Subcutaneous abdominal adipose tissue (tissue), 5 donors: ENCODE measurements around the gene DELE1.

Experiments used
- H3K27ac ChIP-seq: one replicate; pipeline ENCODE4 v1.7.0; 2013; ENCODE audit warnings: low read depth, mild to moderate bottlenecking, inconsistent platforms, low read length, moderate library complexity
- H3K27me3 ChIP-seq, 5 donors: one replicate each; pipeline ENCODE4 v1.7.0; 2013; ENCODE audit warnings: low read length in 5 of 5, inconsistent platforms in 1 of 5; ENCODE audit not compliant: control insufficient read depth in 5 of 5, insufficient read depth in 4 of 5
- H3K36me3 ChIP-seq, 5 donors: one replicate each; pipeline ENCODE4 v1.7.0; 2013; ENCODE audit warnings: low read length in 5 of 5; ENCODE audit not compliant: control insufficient read depth in 5 of 5, insufficient read depth in 5 of 5
- H3K4me1 ChIP-seq, 5 donors: one replicate each; pipeline ENCODE4 v1.7.0; 2013; ENCODE audit warnings: low read length in 5 of 5, mild to moderate bottlenecking in 3 of 5, moderate library complexity in 1 of 5; ENCODE audit not compliant: control insufficient read depth in 5 of 5, insufficient read depth in 5 of 5
- H3K4me3 ChIP-seq, 5 donors: one replicate each; pipeline ENCODE4 v1.7.0; 2013; ENCODE audit warnings: low read length in 5 of 5, low read depth in 1 of 5
- H3K9ac ChIP-seq, 5 donors: one replicate each; pipeline ENCODE4 v1.7.0; 2013; ENCODE audit warnings: low read length in 5 of 5, mild to moderate bottlenecking in 4 of 5, moderate library complexity in 3 of 5
- H3K9me3 ChIP-seq, 5 donors: one replicate each; pipeline ENCODE4 v1.7.0; 2013; ENCODE audit warnings: low read length in 5 of 5; ENCODE audit not compliant: control insufficient read depth in 5 of 5
- donor health status: healthy.
- donor health status: healthy.
- donor health status: healthy.
- donor health status: healthy.
- donor health status: healthy.

The DELE1 gene

GRCh38 chr5:141878186-141878710, 45.4 kb upstream of the DELE1 start, which contains the start of gene PCDH1:
Gene PCDH1, minus strand, starts transcription at chr5:141878410. Its CDS starts 148 bp downstream, at chr5:141878262.
- H3K9ac ChIP-seq, result peak within 1 kb of the TSS in 4 of 5 donors; percentile 42 to 77 (median 67)
- no peaks in the 10 kb centered on the region for H3K36me3 ChIP-seq
- peak within 1 kb of the TSS; percentile 65 to 86 (median 74) for H3K4me3 ChIP-seq
- peaks cover 7 to 74% (median 33%) of the 10 kb centered on the region in 5 donors for H3K4me1 ChIP-seq
- H3K27ac ChIP-seq, result peak within 1 kb of the TSS; percentile 76
- H3K27me3 ChIP-seq, result peaks cover 25 to 67% (median 56%) of the 10 kb centered on the region in 5 donors
- no peaks in the 10 kb centered on the region for H3K9me3 ChIP-seq

GRCh38 chr5:141878711-141879425, 44.8 kb upstream of the DELE1 start:
- Histone ChIP-seq H3K4me1 (peaks cover 7 to 72% (median 33%) of the 10 kb centered on the region in 5 donors), H3K27me3 (peaks cover 31 to 71% (median 61%) of the 10 kb centered on the region in 5 donors), H3K9ac (peak overlapping the region in 3 of 5 donors; percentile 23 to 72 (median 60)), H3K4me3 (peak overlapping the region; percentile 52 to 76 (median 71)), H3K27ac (peak overlapping the region; percentile 76), H3K9me3 (no peaks in the 10 kb centered on the region), H3K36me3 (no peaks in the 10 kb centered on the region)

DNA sequence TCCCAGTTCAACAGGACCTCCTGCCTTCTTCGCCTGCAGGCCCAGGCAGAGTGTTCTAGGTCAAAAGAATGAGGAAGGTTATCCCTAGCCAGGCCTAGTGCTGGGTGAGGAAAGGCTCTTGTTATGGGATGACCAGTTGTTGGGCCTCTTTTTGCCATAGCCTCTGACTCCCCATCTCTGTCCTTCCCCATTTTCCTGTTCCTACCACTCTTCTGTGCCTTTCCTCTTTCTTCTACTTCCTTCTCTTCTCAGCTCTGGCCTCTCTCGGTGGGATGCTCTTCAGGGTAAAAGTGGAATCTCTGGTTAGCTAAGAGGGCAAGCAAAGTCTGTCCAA, 44.3 kb upstream of the DELE1 start:
- Histone ChIP-seq H3K27me3 (peaks cover 33 to 69% (median 56%) of the 10 kb centered on the region in 5 donors), H3K4me3 (peak overlapping the region in 2 of 5 donors; percentile 70 to 76), H3K27ac (peak overlapping the region; percentile 76), H3K4me1 (peaks cover 6 to 66% (median 33%) of the 10 kb centered on the region in 5 donors), H3K9me3 (no peaks in the 10 kb centered on the region), H3K36me3 (no peaks in the 10 kb centered on the region), H3K9ac (no peak overlapping the region)

DNA sequence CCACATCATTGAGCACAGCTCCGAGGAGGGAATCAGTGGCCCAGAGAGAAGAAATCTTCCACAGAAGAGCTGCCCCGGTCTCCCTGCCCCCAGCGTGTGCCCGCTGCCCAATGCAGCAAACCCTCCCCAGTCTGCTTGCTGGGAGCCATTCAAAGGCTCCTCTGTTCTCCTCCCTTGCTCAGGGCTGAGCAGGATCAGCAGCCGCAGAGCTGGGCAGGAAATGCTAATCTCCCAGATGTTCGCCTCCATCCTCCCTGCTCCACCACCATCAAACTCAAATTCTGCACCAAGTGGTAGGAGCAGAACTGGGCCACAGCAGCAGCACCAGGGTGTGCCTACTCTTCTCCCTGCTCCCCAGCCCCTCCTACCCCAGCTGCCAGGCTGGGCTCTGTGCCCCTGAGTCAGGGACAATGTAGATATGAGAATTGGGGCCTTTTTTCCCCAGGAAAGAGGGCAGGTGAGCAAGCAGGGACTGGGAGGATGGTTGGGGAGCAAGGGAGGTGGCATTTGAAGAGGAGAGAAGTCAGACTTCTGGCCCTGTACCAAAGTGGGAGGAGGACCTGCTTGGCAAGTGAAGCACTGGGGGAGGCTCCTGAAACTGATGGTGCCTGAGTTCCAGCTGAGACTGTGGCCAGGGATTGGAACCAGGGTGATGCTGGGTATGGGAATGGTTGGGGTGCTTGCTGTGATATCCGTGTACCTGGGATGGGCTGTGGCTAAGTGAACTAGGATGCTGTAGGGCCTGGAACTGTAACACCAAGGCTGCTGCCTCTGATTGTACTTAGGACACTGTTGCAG, 43.5 kb upstream of the DELE1 start:
- no peaks in the 10 kb centered on the region for H3K36me3 ChIP-seq
- H3K9me3 ChIP-seq, result no peaks in the 10 kb centered on the region
- no peak overlapping the region for H3K9ac ChIP-seq
- H3K27ac ChIP-seq, result no peak overlapping the region
- peaks cover 5 to 59% (median 33%) of the 10 kb centered on the region in 5 donors for H3K4me1 ChIP-seq
- no peak overlapping the region for H3K4me3 ChIP-seq
- peaks cover 38 to 65% (median 56%) of the 10 kb centered on the region in 5 donors for H3K27me3 ChIP-seq

GRCh38 chr5:141880961-141881801, 42.5 kb upstream of the DELE1 start:
- no peaks in the 10 kb centered on the region for H3K9me3 ChIP-seq
- H3K36me3 ChIP-seq, result no peaks in the 10 kb centered on the region
- H3K4me3 ChIP-seq, result no peak overlapping the region
- peaks cover 35 to 56% (median 50%) of the 10 kb centered on the region in 5 donors for H3K27me3 ChIP-seq
- H3K4me1 ChIP-seq, result peaks cover 5 to 56% (median 27%) of the 10 kb centered on the region in 5 donors
- H3K27ac ChIP-seq, result no peak overlapping the region
- H3K9ac ChIP-seq, result no peak overlapping the region

DNA sequence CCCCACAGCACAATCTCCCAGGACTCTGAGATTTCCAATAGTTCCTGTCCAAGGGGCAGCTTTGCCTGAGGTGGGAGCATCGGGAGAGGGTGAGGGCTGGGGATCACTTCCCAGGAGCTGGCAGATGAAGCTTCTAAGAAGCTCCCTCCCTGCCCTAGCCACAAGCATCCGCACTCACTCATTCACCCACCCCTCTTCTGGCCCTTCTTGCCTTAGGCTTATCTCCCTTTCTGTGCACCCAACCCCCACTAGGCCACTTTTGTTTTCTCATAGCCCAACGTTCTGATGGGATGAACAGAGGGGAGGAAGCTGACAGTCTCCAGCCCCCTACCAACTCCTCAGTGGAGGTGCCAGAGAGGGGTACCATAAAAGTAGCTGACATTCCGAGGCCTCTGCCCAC, 41.8 kb upstream of the DELE1 start:
- Histone ChIP-seq H3K4me3 (no peak overlapping the region), H3K9ac (no peak overlapping the region), H3K9me3 (no peaks in the 10 kb centered on the region), H3K27ac (no peak overlapping the region), H3K27me3 (peaks cover 28 to 49% (median 46%) of the 10 kb centered on the region in 5 donors), H3K4me1 (peaks cover 5 to 52% (median 22%) of the 10 kb centered on the region in 5 donors), H3K36me3 (no peaks in the 10 kb centered on the region)

DNA sequence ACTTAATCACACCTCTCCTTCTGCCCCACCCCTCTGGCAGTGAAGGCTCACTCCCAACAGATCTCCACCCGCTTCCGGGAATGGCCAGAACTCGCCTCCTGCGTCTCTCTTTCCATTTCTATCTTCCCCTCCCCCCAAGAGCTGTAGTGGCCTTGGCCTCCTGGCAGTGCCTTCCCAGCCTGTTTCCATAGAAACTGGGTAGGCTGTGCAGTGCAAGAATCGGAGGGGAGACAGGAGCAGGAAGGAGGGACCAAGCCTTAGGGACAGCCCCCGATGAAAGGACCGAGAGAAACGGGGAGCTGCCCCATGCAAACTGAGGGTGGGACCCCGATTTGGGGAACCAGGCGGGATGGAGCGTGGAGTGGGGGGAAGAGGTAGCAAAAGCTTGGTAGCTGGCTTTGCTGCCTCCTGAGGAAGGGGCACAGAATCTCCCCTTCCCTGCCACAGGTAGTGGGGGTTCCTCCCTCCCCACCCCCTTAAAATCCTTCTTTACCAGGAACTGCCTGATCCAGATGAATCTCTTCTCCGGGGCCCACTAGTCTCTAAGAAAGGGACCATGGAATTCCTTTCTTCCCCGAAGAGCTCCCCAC, 41.0 kb upstream of the DELE1 start:
- no peak overlapping the region for H3K9ac ChIP-seq
- peaks cover 20 to 41% (median 38%) of the 10 kb centered on the region in 5 donors for H3K27me3 ChIP-seq
- H3K36me3 ChIP-seq, result no peaks in the 10 kb centered on the region
- H3K9me3 ChIP-seq, result no peaks in the 10 kb centered on the region
- no peak overlapping the region for H3K4me3 ChIP-seq
- peaks cover 5 to 44% (median 15%) of the 10 kb centered on the region in 5 donors for H3K4me1 ChIP-seq
- no peak overlapping the region for H3K27ac ChIP-seq

GRCh38 chr5:141883184-141883891, 40.3 kb upstream of the DELE1 start:
- Histone ChIP-seq H3K9ac (no peak overlapping the region), H3K27ac (no peak overlapping the region), H3K4me3 (no peak overlapping the region), H3K9me3 (no peaks in the 10 kb centered on the region), H3K27me3 (peaks cover 19 to 41% (median 37%) of the 10 kb centered on the region in 5 donors), H3K36me3 (no peaks in the 10 kb centered on the region), H3K4me1 (peaks cover 5 to 41% (median 12%) of the 10 kb centered on the region in 5 donors)

DNA sequence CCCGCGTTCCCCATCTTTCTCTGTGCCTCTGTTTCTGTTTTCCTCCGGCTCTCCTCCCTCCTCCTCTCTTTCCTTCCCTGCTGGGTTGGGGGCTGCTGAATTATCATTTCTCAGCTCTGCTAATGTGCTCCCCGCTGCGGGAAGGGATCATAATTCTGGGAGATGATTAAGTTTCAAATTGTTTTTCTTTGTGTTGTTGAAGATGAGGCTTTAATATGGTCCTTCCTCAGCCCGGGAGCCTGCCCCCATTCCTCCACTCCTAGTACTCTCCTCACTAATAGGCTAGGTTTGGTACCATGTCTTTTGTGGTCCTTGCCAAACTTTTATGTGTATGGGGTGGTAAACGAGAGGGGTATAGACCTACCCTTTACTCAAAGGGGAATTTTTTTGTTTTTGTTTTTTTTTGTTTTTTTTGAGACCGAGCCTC, 39.8 kb upstream of the DELE1 start:
- no peak overlapping the region for H3K9ac ChIP-seq
- H3K27me3 ChIP-seq, result peaks cover 19 to 41% (median 37%) of the 10 kb centered on the region in 5 donors

More for the DNA sequence above, 39.8 kb upstream of the DELE1 start:
- H3K27ac ChIP-seq, result no peak overlapping the region
- H3K36me3 ChIP-seq, result no peaks in the 10 kb centered on the region
- H3K9me3 ChIP-seq, result no peaks in the 10 kb centered on the region
- no peak overlapping the region for H3K4me3 ChIP-seq
- H3K4me1 ChIP-seq, result peaks cover 4 to 36% (median 7%) of the 10 kb centered on the region in 5 donors
